Osteoblast (primary cell): Measurements from ENCODE around the gene RPUSD3. TPM values are rescaled to one million over a fixed set of nuclear protein-coding genes. Genes with fewer than 3 reads are reported as not detected.

ENCODE experiments used
- DNase-seq: peaks from one replicate; pipeline ENCODE4 v3.0.0; 2011; ENCODE audit warnings: low spot score, mixed read lengths; ENCODE audit not compliant: insufficient read length; ENCODE audit errors: missing footprints
- H2AFZ ChIP-seq: 2 replicates; pipeline ENCODE4 v1.6.0; 2011; ENCODE audit warnings: mild to moderate bottlenecking, low read length
- H3K27ac ChIP-seq: 2 replicates; pipeline ENCODE4 v1.5.1; 2011; ENCODE audit warnings: mild to moderate bottlenecking, low read depth, low read length, moderate library complexity
- H3K27me3 ChIP-seq: 2 replicates; pipeline ENCODE4 v1.6.0; 2012; ENCODE audit warnings: mild to moderate bottlenecking, control low read depth, inconsistent platforms, low read length, moderate library complexity; ENCODE audit not compliant: insufficient read depth
- H3K36me3 ChIP-seq: 2 replicates; pipeline ENCODE4 v1.5.1; 2011; ENCODE audit warnings: mild to moderate bottlenecking, low read length, control low read depth, moderate library complexity; ENCODE audit not compliant: insufficient read depth
- H3K4me1 ChIP-seq: 2 replicates; pipeline ENCODE4 v1.5.1; 2011; ENCODE audit warnings: mild to moderate bottlenecking, low read length, control low read depth, moderate library complexity; ENCODE audit not compliant: insufficient read depth
- H3K4me2 ChIP-seq: 2 replicates; pipeline ENCODE4 v1.6.0; 2011; ENCODE audit warnings: mild to moderate bottlenecking, low read length; ENCODE audit not compliant: insufficient read depth
- H3K4me3 ChIP-seq: fragments of 200-600 bp; sonication (generic); 3 replicates; pipeline ENCODE4 v1.5.1; 2012; ENCODE audit warnings: mild to moderate bottlenecking, low read length, inconsistent platforms; ENCODE audit not compliant: insufficient read depth
- H3K79me2 ChIP-seq: 2 replicates; pipeline ENCODE4 v1.6.0; 2012; ENCODE audit warnings: mild to moderate bottlenecking, low read length, control low read depth, inconsistent platforms; ENCODE audit not compliant: insufficient read depth
- H3K9me3 ChIP-seq: 2 replicates; pipeline ENCODE4 v1.5.1; 2011; ENCODE audit warnings: low read depth, low read length, control low read depth
- H4K20me1 ChIP-seq: 2 replicates; pipeline ENCODE4 v1.6.0; 2012; ENCODE audit warnings: mild to moderate bottlenecking, low read length, control low read depth; ENCODE audit not compliant: insufficient read depth
- CTCF ChIP-seq: IDR thresholded peaks from 2 replicates; pipeline ENCODE4 v1.5.1; 2011; ENCODE audit warnings: mild to moderate bottlenecking, low read depth, low read length, moderate library complexity; ENCODE audit errors: extremely low read depth
- total RNA-seq: library from RNA; depleted of rRNA; stranded (reverse); fragments of >200 nt; gene quantifications from 2 replicates; pipeline ENCODE4 v1.2.3, GENCODE V29; 2012

RPUSD3 gene
- total RNA-seq, 1 donor: 19.2 TPM

- peaks cover 6% of the 10 kb centered on the region for H4K20me1 ChIP-seq
- no peak overlapping the region for H2AFZ ChIP-seq
- peaks cover 58% of the 10 kb centered on the region for H3K36me3 ChIP-seq
- peaks cover 7% of the 10 kb centered on the region for H3K4me1 ChIP-seq
- H3K4me3 ChIP-seq: no peak overlapping the region
- DNase-seq: peak; percentile 19
- TF ChIP-seq CTCF: no peak
- no peaks in the 10 kb centered on the region for H3K9me3 ChIP-seq
- H3K79me2 ChIP-seq: peaks cover 4% of the 10 kb centered on the region
- H3K4me2 ChIP-seq: no peak overlapping the region
- no peak overlapping the region for H3K27ac ChIP-seq
- no peaks in the 10 kb centered on the region for H3K27me3 ChIP-seq
Measured at GRCh38 chr3:9837701-9838582, 5.9 kb downstream of the RPUSD3 start.

GRCh38 chr3:9834520-9835380 lies 9.1 kb downstream of the RPUSD3 start:
- H3K79me2 ChIP-seq: no peaks in the 10 kb centered on the region
- peaks cover 49% of the 10 kb centered on the region for H3K36me3 ChIP-seq
- H3K27me3 ChIP-seq: no peaks in the 10 kb centered on the region
- H4K20me1 ChIP-seq: no peaks in the 10 kb centered on the region
- H3K9me3 ChIP-seq: no peaks in the 10 kb centered on the region
- no peak overlapping the region for H2AFZ ChIP-seq
- H3K4me3 ChIP-seq: no peak overlapping the region
- H3K27ac ChIP-seq: no peak overlapping the region
- TF ChIP-seq CTCF: no peak
- peak; percentile 62 for DNase-seq
- H3K4me2 ChIP-seq: no peak overlapping the region
- H3K4me1 ChIP-seq: no peaks in the 10 kb centered on the region

GRCh38 chr3:9833078-9833477 lies 10.7 kb downstream of the RPUSD3 start:
- DNase-seq: peak; percentile 35
- Histone ChIP-seq H3K9me3 (no peaks in the 10 kb centered on the region), H3K4me2 (no peak overlapping the region), H3K27me3 (no peaks in the 10 kb centered on the region), H2AFZ (no peak overlapping the region), H4K20me1 (no peaks in the 10 kb centered on the region), H3K27ac (no peak overlapping the region), H3K36me3 (peaks cover 49% of the 10 kb centered on the region), H3K79me2 (no peaks in the 10 kb centered on the region), H3K4me1 (no peaks in the 10 kb centered on the region), H3K4me3 (no peak overlapping the region)
- no peak for TF ChIP-seq CTCF

- Histone ChIP-seq H3K27me3 (no peaks in the 10 kb centered on the region), H3K36me3 (peaks cover 52% of the 10 kb centered on the region), H3K9me3 (no peaks in the 10 kb centered on the region), H3K4me2 (no peak overlapping the region), H3K27ac (no peak overlapping the region), H4K20me1 (no peaks in the 10 kb centered on the region), H3K4me3 (no peak overlapping the region), H2AFZ (no peak overlapping the region), H3K4me1 (no peaks in the 10 kb centered on the region), H3K79me2 (no peaks in the 10 kb centered on the region)
- no peak for DNase-seq
- no peak for TF ChIP-seq CTCF
Measured at GRCh38 chr3:9831253-9831652, 12.6 kb downstream of the RPUSD3 start.
